Endothelial cell of umbilical vein (primary cell): ENCODE measurements around the gene RNH1. TPM values are rescaled to one million over a fixed set of nuclear protein-coding genes. Genes with fewer than 3 reads are reported as not detected.

Experiments used
- BruUV-seq: library from RNA; stranded (reverse); fragments of 400-500 nt; replicated peaks from 2 replicates; lab custom pipeline; 2021; lab: Mats Ljungman, UMichigan
- CTCF ChIA-PET: fragments of 300-600, 350-600 bp; sonication (Branson Sonifier 250); formaldehyde crosslinking; loops from one replicate; lab custom pipeline; 2021; ENCODE audit warnings: antibody characterized with exemption, inconsistent platforms; lab: Charles Lee
- POLR2A ChIA-PET: fragments of 300-600, 350-600 bp; sonication (Branson Sonifier 250); formaldehyde crosslinking; loops from one replicate; lab custom pipeline; 2021; ENCODE audit warnings: antibody characterized with exemption, inconsistent platforms; lab: Charles Lee
- DNase-seq: peaks from one replicate; pipeline ENCODE4 v3.0.0-alpha.2; 2011; ENCODE audit warnings: low read depth, low spot score
- FAIRE-seq: peaks from 2 replicates; lab custom pipeline; 2011; peaks lifted over from hg19 to GRCh38; lab: Jason Lieb, UNC
- H2AFZ ChIP-seq: 2 replicates; pipeline ENCODE4 v1.6.0; 2012; ENCODE audit warnings: low read depth, low read length, control low read depth, inconsistent platforms
- H3K27ac ChIP-seq: 2 replicates; pipeline ENCODE4 v1.5.1; 2011; ENCODE audit warnings: low read depth, mild to moderate bottlenecking, control low read depth, low read length, moderate library complexity; ENCODE audit not compliant: insufficient read depth
- H3K27me3 ChIP-seq, 2 experiments: 2 replicates each; pipeline versions ENCODE4 v1.6.0 to v1.6.1; 2011; ENCODE audit warnings: low read length in 2 of 2, mixed read lengths in 1 of 2; ENCODE audit not compliant: control insufficient read depth in 2 of 2, insufficient read depth in 2 of 2
- H3K36me3 ChIP-seq, 2 experiments: 2 replicates in 1 of 2; 3 replicates in 1 of 2; pipeline ENCODE4 v1.5.1; 2011; ENCODE audit warnings: low read length in 2 of 2, mild to moderate bottlenecking in 1 of 2, moderate library complexity in 1 of 2; ENCODE audit not compliant: control insufficient read depth in 2 of 2, insufficient read depth in 2 of 2; ENCODE audit errors: extremely low read depth in 1 of 2
- H3K4me1 ChIP-seq: 3 replicates; pipeline ENCODE4 v1.5.1; 2011; ENCODE audit warnings: mild to moderate bottlenecking, low read length; ENCODE audit not compliant: control insufficient read depth, insufficient read depth; ENCODE audit errors: extremely low read depth
- H3K4me2 ChIP-seq: 2 replicates; pipeline ENCODE4 v1.6.1; 2011; ENCODE audit warnings: low read length, control low read depth, mixed read lengths; ENCODE audit not compliant: insufficient read depth
- H3K4me3 ChIP-seq, 3 experiments: fragments of 200-600 bp in 1 of 3; sonication (generic), shearing (Covaris generic) in 1 of 3; replicated peaks in 1 of 3; 2 replicates each; pipeline ENCODE4 v1.5.1; 2011 to 2016; ENCODE audit warnings: control low read depth in 3 of 3, low read length in 3 of 3, mild to moderate bottlenecking in 2 of 3, inconsistent platforms in 1 of 3, low read depth in 1 of 3, moderate library complexity in 1 of 3; ENCODE audit not compliant: insufficient read depth in 1 of 3
- H3K79me2 ChIP-seq: 2 replicates; pipeline ENCODE4 v1.6.0; 2012; ENCODE audit warnings: low read length, inconsistent platforms; ENCODE audit not compliant: control insufficient read depth, insufficient read depth
- H3K9ac ChIP-seq: replicated peaks from 2 replicates; pipeline ENCODE3; 2011; ENCODE audit warnings: low read length, control low read depth; ENCODE audit not compliant: insufficient read depth; ENCODE audit errors: extremely low read depth
- H3K9me1 ChIP-seq: replicated peaks from 3 replicates; pipeline ENCODE4 v1.6.0; 2011; ENCODE audit warnings: mild to moderate bottlenecking, low read length; ENCODE audit not compliant: control insufficient read depth, insufficient read depth; ENCODE audit errors: extremely low read depth
- H3K9me3 ChIP-seq: replicated peaks from 2 replicates; pipeline ENCODE4 v1.5.1; 2012; ENCODE audit warnings: low read length, inconsistent platforms; ENCODE audit not compliant: control insufficient read depth, insufficient read depth
- H4K20me1 ChIP-seq: replicated peaks from 2 replicates; pipeline ENCODE3; 2011; ENCODE audit warnings: mild to moderate bottlenecking, low read length; ENCODE audit not compliant: control insufficient read depth, insufficient read depth; ENCODE audit errors: extremely low read depth
- CTCF ChIP-seq, 2 donors: IDR thresholded peaks; 1 replicate in 1 of 2; 2 replicates in 1 of 2; pipeline ENCODE4 v1.5.1; 2011; ENCODE audit warnings: low read length in 2 of 2, mild to moderate bottlenecking in 2 of 2, moderate library complexity in 2 of 2, control low read depth in 1 of 2, inconsistent platforms in 1 of 2, low read depth in 1 of 2; ENCODE audit not compliant: insufficient read depth in 1 of 2; ENCODE audit errors: extremely low read depth in 1 of 2
- EZH2 ChIP-seq: IDR thresholded peaks from 2 replicates; pipeline ENCODE4 v1.6.1; 2012; ENCODE audit warnings: borderline replicate concordance, low read depth, mild to moderate bottlenecking, moderate library complexity, low read length, inconsistent platforms; ENCODE audit not compliant: severe bottlenecking
- FOS ChIP-seq: IDR thresholded peaks from 2 replicates; pipeline ENCODE4 v1.6.1; 2011; ENCODE audit warnings: mild to moderate bottlenecking, low read length, moderate library complexity, borderline replicate concordance; ENCODE audit not compliant: insufficient read depth
- GATA2 ChIP-seq: IDR thresholded peaks from 2 replicates; pipeline ENCODE4 v1.7.0; 2011; ENCODE audit warnings: low read depth, mild to moderate bottlenecking, moderate library complexity, mixed read lengths, low read length; ENCODE audit not compliant: insufficient read length, insufficient read depth
- JUN ChIP-seq: IDR thresholded peaks from 2 replicates; pipeline ENCODE4 v1.6.1; 2011; ENCODE audit warnings: borderline replicate concordance, low read depth; ENCODE audit not compliant: insufficient read length, insufficient read depth
- MYC ChIP-seq: IDR thresholded peaks from one replicate; pipeline ENCODE4 v1.6.1; 2011; ENCODE audit warnings: mild to moderate bottlenecking, low read depth, low read length
- POLR2A ChIP-seq: IDR thresholded peaks from 2 replicates; pipeline ENCODE4 v1.6.1; 2012; ENCODE audit warnings: low read depth, mild to moderate bottlenecking, control low read depth, low read length
- POLR2AphosphoS5 ChIP-seq: IDR thresholded peaks from 2 replicates; pipeline ENCODE4 v1.6.1; 2012; ENCODE audit warnings: low read depth, mild to moderate bottlenecking, control low read depth, low read length, moderate library complexity; ENCODE audit not compliant: insufficient read depth
- dilution Hi-C: fragments of 300-500 bp; cut with MboI; formaldehyde crosslinking; loops from one replicate; pipeline ENCODE4 v1.15.0; 2019; ENCODE audit warnings: low sequenced_read_pairs; ENCODE audit not compliant: extremely low pct_ligation_motif_present
- intact Hi-C: fragments of 100-400 bp; cut with micrococcal nuclease; formaldehyde crosslinking; loops from one replicate; pipeline ENCODE4 v1.10.0; 2022
- polyA plus RNA-seq, 4 experiments: library from polyadenylated mRNA; depleted of rRNA in 3 of 4; stranded (reverse) in 3 of 4; unstranded in 1 of 4; fragments of >200 nt; gene quantifications; 2 replicates each; pipeline versions ENCODE4 v1.2.1 to v1.2.3, GENCODE V29; 2011 to 2012; ENCODE audit warnings: missing spikeins in 1 of 4
- total RNA-seq: library from RNA; stranded (reverse); gene quantifications from 2 replicates; pipeline ENCODE4 v1.2.3, GENCODE V29; 2021
- TF ChIP-seq, protein P1 (sequence below): IDR thresholded peaks from 2 replicates; pipeline ENCODE4 v1.6.1; 2011; ENCODE audit not compliant: insufficient read depth, insufficient read length

RNH1 gene
- total and polyA plus RNA-seq, 2 donors (not counting 3 experiments of a cell fraction or from before 2014, with no cell fraction given): 144 to 198 TPM

DNA sequence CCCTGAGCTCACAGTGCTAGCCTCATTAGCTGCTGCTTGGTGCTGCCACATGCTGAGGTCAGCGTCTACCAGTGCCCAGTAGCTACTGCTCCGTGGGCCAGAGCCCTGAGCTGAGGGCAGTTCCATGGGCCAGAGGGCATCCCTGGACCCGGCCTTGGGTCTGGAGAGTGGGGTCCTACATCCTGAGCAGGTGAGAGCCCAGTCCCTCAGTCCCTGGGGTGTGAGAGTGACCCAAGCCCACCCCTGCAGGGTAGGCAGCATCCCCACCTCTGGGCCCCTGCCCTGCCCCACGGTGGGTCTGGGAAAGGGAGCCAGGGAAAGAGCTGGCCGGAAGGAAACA, 43.7 kb upstream of the RNH1 start:
- no peak for FAIRE-seq
- DNase-seq: no peak
- H3K27me3 ChIP-seq: peaks cover 2 to 6% of the 10 kb centered on the region in 2 experiments
- peaks cover 3% of the 10 kb centered on the region for H3K4me1 ChIP-seq
- ChIA-PET POLR2A (no interaction called here), CTCF (interaction anchor here (1.0 kb wide), 1 partner anchor 175 kb away, joined by 3 read pairs; no protein-coding TSS in a partner anchor)
- H3K9me3 ChIP-seq: no peaks in the 10 kb centered on the region
- intact Hi-C loops: no loop called here
- TF ChIP-seq JUN (no peak), MYC (no peak), EZH2 (no peak), FOS (no peak), CTCF (IDR thresholded peaks at IDR 0.05; ENCODE audit: extremely low read depth in 1 of 2, insufficient read depth in 1 of 2, low read depth in 1 of 2, low read length in 2 of 2) (no peak), GATA2 (no peak), POLR2A (no peak), POLR2AphosphoS5 (no peak)
- TF ChIP-seq, protein P1, sequence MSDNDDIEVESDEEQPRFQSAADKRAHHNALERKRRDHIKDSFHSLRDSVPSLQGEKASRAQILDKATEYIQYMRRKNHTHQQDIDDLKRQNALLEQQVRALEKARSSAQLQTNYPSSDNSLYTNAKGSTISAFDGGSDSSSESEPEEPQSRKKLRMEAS: no peak
- H2AFZ ChIP-seq: no peak overlapping the region
- H3K9me1 ChIP-seq: no peaks in the 10 kb centered on the region
- dilution Hi-C loops: no loop called here
- no peak overlapping the region for H3K9ac ChIP-seq
- no peaks in the 10 kb centered on the region for H3K36me3 ChIP-seq
- no peak overlapping the region for H3K4me3 ChIP-seq
- no peak overlapping the region for H3K27ac ChIP-seq
- no peak overlapping the region for H3K4me2 ChIP-seq
- H4K20me1 ChIP-seq: no peaks in the 10 kb centered on the region
- no TSS peak for BruUV-seq
- H3K79me2 ChIP-seq: no peaks in the 10 kb centered on the region
